Gastrocnemius medialis (tissue), 4 donors: ENCODE measurements around the gene CALD1.

Experiments
- CTCF ChIP-seq, 5 experiments: fragments of 450-650 bp in 3 of 5; fragments of 200-600 bp in 2 of 5; sonication (generic) in 2 of 5; IDR thresholded peaks in 4 of 5; conservative IDR thresholded peaks in 1 of 5; 1 replicate in 4 of 5; 2 replicates in 1 of 5; pipeline ENCODE4 v1.5.1; 2016 to 2019; ENCODE audit warnings: antibody characterized with exemption in 5 of 5, mild to moderate bottlenecking in 3 of 5, moderate library complexity in 3 of 5
- POLR2A ChIP-seq, 2 donors: fragments of 450-650 bp; IDR thresholded peaks; one replicate each; pipeline ENCODE4 v1.6.1; 2017; ENCODE audit warnings: antibody characterized with exemption in 2 of 2, mild to moderate bottlenecking in 2 of 2, moderate library complexity in 2 of 2

- TF ChIP-seq CTCF (IDR thresholded peaks at IDR 0.05 in 4 of 5, conservative IDR thresholded peaks at IDR 0.05 in 1 of 5) (no peak), POLR2A (IDR thresholded peaks at IDR 0.05) (no peak)
These were observed 19.9 kb downstream of the CALD1 start for GRCh38 chr7:134799377-134799776.
